Uterus (tissue), 4 donors: ENCODE data around the gene PTPRR. TPM values are rescaled to one million over a fixed set of nuclear protein-coding genes. Genes with fewer than 3 reads are reported as not detected.

Experiments used
- DNase-seq, 2 donors: peaks; one replicate each; pipeline ENCODE4 v3.0.0-alpha.2; 2019 to 2020
- H3K27ac ChIP-seq, 2 donors: fragments of 200-600 bp; sonication (generic); 1 replicate in 1 of 2; 2 replicates in 1 of 2; pipeline ENCODE4 v1.5.1; 2016 to 2018
- H3K27me3 ChIP-seq, 2 donors: fragments of 200-600 bp; sonication (generic); one replicate each; pipeline ENCODE4 v1.5.1; 2018 to 2019; ENCODE audit warnings: control low read depth in 1 of 2
- H3K36me3 ChIP-seq, 2 donors: fragments of 200-600 bp; sonication (generic); one replicate each; pipeline ENCODE4 v1.5.1; 2019; ENCODE audit warnings: control low read depth in 1 of 2
- H3K4me1 ChIP-seq, 2 donors: fragments of 200-600 bp; sonication (generic); one replicate each; pipeline ENCODE4 v1.5.1; 2018 to 2019; ENCODE audit warnings: control low read depth in 1 of 2
- H3K4me3 ChIP-seq, 2 donors: fragments of 200-600 bp; sonication (generic); 1 replicate in 1 of 2; 2 replicates in 1 of 2; pipeline ENCODE4 v1.5.1; 2018 to 2019; ENCODE audit warnings: mild to moderate bottlenecking in 1 of 2
- H3K9me3 ChIP-seq, 2 donors: fragments of 200-600 bp; sonication (generic); one replicate each; pipeline ENCODE4 v1.5.1; 2019; ENCODE audit warnings: control low read depth in 1 of 2
- CTCF ChIP-seq, 4 experiments: fragments of 200-600 bp in 2 of 4; fragments of 450-650 bp in 2 of 4; sonication (generic) in 2 of 4; IDR thresholded peaks; one replicate each; pipeline ENCODE4 v1.5.1; 2016 to 2019; ENCODE audit warnings: antibody characterized with exemption in 4 of 4, mild to moderate bottlenecking in 2 of 4, moderate library complexity in 1 of 4
- POLR2A ChIP-seq, 2 donors: fragments of 450-650 bp; IDR thresholded peaks; one replicate each; pipeline ENCODE4 v1.6.1; 2016; ENCODE audit warnings: antibody characterized with exemption in 2 of 2, mild to moderate bottlenecking in 1 of 2, moderate library complexity in 1 of 2
- intact Hi-C: fragments of 100-400 bp; cut with DNase I; formaldehyde crosslinking; loops from one replicate; pipeline ENCODE4 v1.15.1; 2023; ENCODE audit warnings: low total_unique reads
- total RNA-seq, 4 donors: library from RNA; depleted of rRNA in 3 of 4; stranded (reverse); fragments of >200 nt in 3 of 4; gene quantifications; one replicate each; pipeline versions ENCODE4 v1.1.0 to v1.2.4, GENCODE V29; 2014 to 2023
- donor health status: DM: yes; HTN: yes; CAD: no.

Gene PTPRR
- total RNA-seq, 4 donors from 2014 or later, result 0.62 to 43.3 (median 7.6) TPM

GRCh38 chr12:70709022-70709421 lies 211.5 kb downstream of the PTPRR start:
- TF ChIP-seq POLR2A (IDR thresholded peaks at IDR 0.05) (no peak), CTCF (IDR thresholded peaks at IDR 0.05) (no peak)
- Histone ChIP-seq H3K27me3 (no peaks in the 10 kb centered on the region), H3K4me1 (no peaks in the 10 kb centered on the region), H3K27ac (no peak overlapping the region), H3K9me3 (no peaks in the 10 kb centered on the region), H3K36me3 (no peaks in the 10 kb centered on the region), H3K4me3 (no peak overlapping the region)
- no peak for DNase-seq
- intact Hi-C loops, result no loop called here

- H3K4me3 ChIP-seq, result no peak overlapping the region
- no peak for DNase-seq
- no peaks in the 10 kb centered on the region for H3K9me3 ChIP-seq
- no peak overlapping the region for H3K27ac ChIP-seq
- H3K27me3 ChIP-seq, result no peaks in the 10 kb centered on the region
- TF ChIP-seq CTCF (IDR thresholded peaks at IDR 0.05), result no peak
- TF ChIP-seq POLR2A (IDR thresholded peaks at IDR 0.05), result no peak
- no peaks in the 10 kb centered on the region for H3K4me1 ChIP-seq
- intact Hi-C loops, result no loop called here
- H3K36me3 ChIP-seq, result no peaks in the 10 kb centered on the region
Observed at GRCh38 chr12:70706611-70707010, 213.9 kb downstream of the PTPRR start.

GRCh38 chr12:70698345-70698744 lies 222.2 kb downstream of the PTPRR start:
- DNase-seq, result no peak

DNA sequence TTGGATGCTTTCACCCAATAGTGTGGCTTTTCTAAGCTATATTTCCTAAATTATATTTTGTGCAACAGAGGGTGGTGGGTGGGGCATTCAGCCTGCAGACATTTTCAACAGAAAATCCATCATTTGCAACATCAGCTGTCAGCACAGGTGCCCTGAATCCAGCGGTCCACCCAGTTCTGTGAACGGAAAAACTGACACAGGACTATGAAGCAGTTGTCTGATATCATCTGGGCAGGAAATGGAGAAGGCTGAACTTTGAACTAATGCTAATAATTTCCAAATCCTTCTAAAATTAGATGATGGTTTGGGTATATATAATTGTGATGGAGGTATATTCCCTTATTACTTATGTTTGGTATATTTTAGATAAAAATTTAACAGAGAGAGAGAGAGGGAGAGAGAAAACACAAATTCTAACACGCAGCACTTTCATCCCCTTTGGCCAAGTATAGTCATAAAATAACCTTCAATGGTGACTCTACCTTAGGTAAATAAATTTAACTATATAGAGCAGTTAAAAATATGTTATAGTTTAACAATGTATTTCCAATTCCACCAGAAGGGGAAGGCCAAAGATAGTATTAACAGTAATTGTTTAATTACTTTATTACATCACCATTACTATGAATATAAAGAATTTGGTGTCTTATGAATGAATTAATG lies 225.0 kb downstream of the PTPRR start:
- Histone ChIP-seq H3K27ac (no peak overlapping the region), H3K4me3 (no peak overlapping the region), H3K9me3 (no peaks in the 10 kb centered on the region), H3K4me1 (no peaks in the 10 kb centered on the region), H3K36me3 (no peaks in the 10 kb centered on the region), H3K27me3 (no peaks in the 10 kb centered on the region)
- no peak for DNase-seq
- no peak for TF ChIP-seq CTCF (IDR thresholded peaks at IDR 0.05)
- no peak for TF ChIP-seq POLR2A (IDR thresholded peaks at IDR 0.05)
- intact Hi-C loops, result no loop called here

More at GRCh38 chr12:70698345-70698744, 222.2 kb downstream of the PTPRR start:
- Histone ChIP-seq H3K27ac (no peak overlapping the region), H3K36me3 (no peaks in the 10 kb centered on the region), H3K27me3 (no peaks in the 10 kb centered on the region), H3K9me3 (no peaks in the 10 kb centered on the region), H3K4me1 (no peaks in the 10 kb centered on the region), H3K4me3 (no peak overlapping the region)
- TF ChIP-seq CTCF (IDR thresholded peaks at IDR 0.05) (no peak), POLR2A (IDR thresholded peaks at IDR 0.05) (no peak)
- intact Hi-C loops, result no loop called here

DNA sequence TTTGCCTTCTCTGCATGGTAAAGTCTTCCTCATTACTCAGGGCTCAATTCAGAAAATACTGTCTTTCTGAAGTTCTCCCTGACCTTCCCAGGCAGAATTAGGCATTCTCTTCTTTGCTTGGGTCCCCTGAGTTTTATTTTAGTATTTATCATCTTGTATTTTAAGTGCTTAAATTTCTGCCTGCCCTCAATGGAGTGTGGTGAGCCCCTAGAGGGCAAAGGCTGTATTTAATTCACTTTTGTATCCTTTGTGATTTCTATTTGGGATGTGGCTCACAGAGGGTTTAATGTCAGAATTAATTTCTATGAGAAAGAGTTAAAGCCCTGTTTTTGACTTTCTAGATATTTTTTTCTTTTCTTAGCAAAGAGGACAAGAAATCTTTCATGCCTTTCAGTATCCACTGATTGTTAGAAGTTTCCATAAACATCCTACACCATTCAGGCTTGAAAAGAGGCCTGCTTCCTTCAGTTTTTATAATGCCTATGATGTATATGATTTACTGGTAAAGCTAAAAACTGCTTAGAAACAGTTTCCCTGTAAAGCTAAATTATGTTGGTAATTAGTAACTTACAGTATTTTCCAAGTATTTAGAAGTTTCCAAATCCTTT lies 227.8 kb downstream of the PTPRR start:
- no peak for DNase-seq
- no peaks in the 10 kb centered on the region for H3K27me3 ChIP-seq
- H3K9me3 ChIP-seq, result no peaks in the 10 kb centered on the region
- H3K4me3 ChIP-seq, result no peak overlapping the region
- H3K27ac ChIP-seq, result peak overlapping the region in 1 of 2 donors; percentile 60
- peak in 2 of 4 experiments; percentile 19 to 40 for TF ChIP-seq CTCF (IDR thresholded peaks at IDR 0.05)
- no peak for TF ChIP-seq POLR2A (IDR thresholded peaks at IDR 0.05)
- no peaks in the 10 kb centered on the region for H3K4me1 ChIP-seq
- intact Hi-C loops, result no loop called here
- H3K36me3 ChIP-seq, result no peaks in the 10 kb centered on the region
